Cardiac fibroblast (primary cell): ENCODE measurements around the gene SIRPA.
A peak's percentile ranks its signal among the peaks of the same experiment; 100 is the strongest.

Experiments used
- DNase-seq, 2 donors: peaks; one replicate each; pipeline versions ENCODE4 v3.0.0 to v3.0.0-alpha.2; 2010; ENCODE audit warnings: low read depth in 2 of 2
- H3K4me3 ChIP-seq, 2 donors: replicated peaks in 1 of 2; 1 replicate in 1 of 2; 2 replicates in 1 of 2; pipeline ENCODE4 v1.5.1; 2011; ENCODE audit warnings: low read depth in 2 of 2, low read length in 2 of 2, mild to moderate bottlenecking in 2 of 2, moderate library complexity in 1 of 2
- CTCF ChIP-seq: IDR thresholded peaks from one replicate; pipeline ENCODE4 v1.5.1; 2011; ENCODE audit warnings: low read depth, mild to moderate bottlenecking, low read length, inconsistent platforms

SIRPA gene

GRCh38 chr20:1885254-1885653 lies 10.0 kb upstream of the SIRPA start:
- no peak overlapping the region for H3K4me3 ChIP-seq
- DNase-seq = no peak
- no peak for TF ChIP-seq CTCF

GRCh38 chr20:1885940-1886693 lies 9.1 kb upstream of the SIRPA start:
- no peak for DNase-seq
- H3K4me3 ChIP-seq = no peak overlapping the region
- TF ChIP-seq CTCF = no peak

- DNase-seq = no peak
- TF ChIP-seq CTCF = no peak
- H3K4me3 ChIP-seq = no peak overlapping the region
These were observed 7.9 kb upstream of the SIRPA start for GRCh38 chr20:1887321-1887720.

- DNase-seq = no peak
- TF ChIP-seq CTCF = no peak
- no peak overlapping the region for H3K4me3 ChIP-seq
These were observed 7.5 kb upstream of the SIRPA start for GRCh38 chr20:1887756-1888155.

GRCh38 chr20:1888796-1889463 lies 6.3 kb upstream of the SIRPA start:
- H3K4me3 ChIP-seq = no peak overlapping the region
- no peak for TF ChIP-seq CTCF
- DNase-seq = peak; percentile 46 to 59

GRCh38 chr20:1890469-1891262 lies 4.5 kb upstream of the SIRPA start:
- DNase-seq = no peak
- TF ChIP-seq CTCF = no peak
- H3K4me3 ChIP-seq = no peak overlapping the region
